Effector CD8-positive, alpha-beta T cell (primary cell): ENCODE measurements around the gene TACR2.

ENCODE experiments used
- DNase-seq: peaks from one replicate; lab custom pipeline; 2025; lab: John Stamatoyannopoulos, UW

The TACR2 gene

GRCh38 chr10:69403066-69403465, 13.7 kb downstream of the TACR2 start:
- DNase-seq, result no peak

- no peak for DNase-seq
Observed at GRCh38 chr10:69402386-69402785, 14.3 kb downstream of the TACR2 start.

- no peak for DNase-seq
Observed at GRCh38 chr10:69401416-69401815, 15.3 kb downstream of the TACR2 start.

GRCh38 chr10:69400936-69401335, 15.8 kb downstream of the TACR2 start:
- no peak for DNase-seq

GRCh38 chr10:69398466-69398865, 18.3 kb downstream of the TACR2 start:
- no peak for DNase-seq

GRCh38 chr10:69397972-69398371, 18.7 kb downstream of the TACR2 start:
- no peak for DNase-seq

GRCh38 chr10:69394020-69394419, 22.7 kb downstream of the TACR2 start:
- no peak for DNase-seq

- DNase-seq, result peak; percentile 67
Observed at GRCh38 chr10:69392481-69393000, 24.2 kb downstream of the TACR2 start.

- no peak for DNase-seq
Observed at GRCh38 chr10:69391158-69391557, 25.6 kb downstream of the TACR2 start.

- no peak for DNase-seq
Observed at GRCh38 chr10:69389827-69390490, 26.8 kb downstream of the TACR2 start.

- no peak for DNase-seq
Observed at GRCh38 chr10:69388488-69388887, 28.2 kb downstream of the TACR2 start.

GRCh38 chr10:69387500-69387899, 29.2 kb downstream of the TACR2 start:
- DNase-seq, result no peak

- DNase-seq, result no peak
Observed at GRCh38 chr10:69385454-69386350, 31.0 kb downstream of the TACR2 start.

GRCh38 chr10:69384320-69384719, 32.4 kb downstream of the TACR2 start:
- DNase-seq, result no peak

- DNase-seq, result no peak
Observed at GRCh38 chr10:69383558-69383957, 33.2 kb downstream of the TACR2 start.

- no peak for DNase-seq
Observed at GRCh38 chr10:69382382-69383117, 34.2 kb downstream of the TACR2 start.

GRCh38 chr10:69379800-69380199, 36.9 kb downstream of the TACR2 start:
- DNase-seq, result no peak

GRCh38 chr10:69377933-69378332, 38.8 kb downstream of the TACR2 start:
- DNase-seq, result no peak

- no peak for DNase-seq
Observed at GRCh38 chr10:69377191-69377590, 39.5 kb downstream of the TACR2 start.

GRCh38 chr10:69376662-69377061, 40.1 kb downstream of the TACR2 start:
- DNase-seq, result no peak

GRCh38 chr10:69375307-69376151, 41.2 kb downstream of the TACR2 start:
- no peak for DNase-seq
